Measurements from ENCODE around the gene CHST13. TPM values are rescaled to one million over a fixed set of nuclear protein-coding genes. Genes with fewer than 3 reads are reported as not detected.

The CHST13 gene
- total and polyA plus RNA-seq, 2 of the 4 experiments (the other 2 are of a cell fraction), result not detected

- in situ Hi-C loops (cut with MboI; ENCODE audit: low sequenced_read_pairs), result no loop called here
- peak overlapping the region; percentile 95 to 99 for H4K8ac ChIP-seq (ENCODE audit: low read depth in 2 of 2, low read length in 2 of 2)
- H2AK9ac ChIP-seq (replicated peaks; ENCODE audit: low read depth, low read length, poor library complexity), result peak overlapping the region; percentile 77
- intact Hi-C loops (cut with micrococcal nuclease), result loop anchor here (5.0 to 10.0 kb wide), 2 partner anchors 219 to 342 kb away; no protein-coding TSS in a partner anchor
- 10% methylated on average over 33 of the region's 66 CpGs; no CpG with 5 or more reads in 1 of the 2 experiments for WGBS, 2 experiments (ENCODE audit: extremely low coverage in 2 of 2, insufficient read length in 1 of 2)
- peaks cover 32% of the 10 kb centered on the region for H4K20me1 ChIP-seq (ENCODE audit: insufficient read depth, low read length)
- H2BK20ac ChIP-seq (ENCODE audit: low read depth, low read length), result 0 out of 2 replicates have a peak overlapping the region, but pooled peaks have one; percentile 23
- peak overlapping the region; percentile 67; the same call in 1 of the 2 replicates for H2BK120ac ChIP-seq (ENCODE audit: low read depth, low read length)
- peak overlapping the region; percentile 8 for H3K27ac ChIP-seq (ENCODE audit: insufficient read depth, low read length)
- peak overlapping the region; percentile 76 for H3K4me3 ChIP-seq (ENCODE audit: insufficient read depth, low read depth, low read length)
- DNase-seq (peak; percentile 25), ATAC-seq (ENCODE audit: low read depth) (no peak)
- peak overlapping the region; percentile 32 for H2BK5ac ChIP-seq (ENCODE audit: low read depth, low read length, poor library complexity, severe bottlenecking)
- no peak overlapping the region; the same call in 1 of the 2 replicates for H3K56ac ChIP-seq (ENCODE audit: extremely low read depth, insufficient read depth, low read length)
- ChIA-PET CTCF (interaction anchor here (0.6 kb wide), 1 partner anchor 21 kb away, joined by 3 read pairs; no protein-coding TSS in a partner anchor), POLR2A (ENCODE audit: unreplicated experiment) (no interaction called here)
- H2AFZ ChIP-seq (replicated peaks; ENCODE audit: low read length, poor library complexity), result peak overlapping the region; percentile 100
- no peaks in the 10 kb centered on the region; the same call in 1 of the 2 replicates for H3K27me3 ChIP-seq (ENCODE audit: control insufficient read depth, insufficient read depth, low read length)
- peak overlapping the region; percentile 92 for H3K4ac ChIP-seq (ENCODE audit: low read depth, low read length)
- peak overlapping the region; percentile 85 for H4K91ac ChIP-seq (ENCODE audit: insufficient read depth, low read depth, low read length)
- H3K9ac ChIP-seq (ENCODE audit: low read depth, low read length), result peak overlapping the region; percentile 46
- peaks cover 26% of the 10 kb centered on the region for H3K9me1 ChIP-seq (ENCODE audit: insufficient read depth, low read length)
- dilution Hi-C loops (cut with HindIII; ENCODE audit: low sequenced_read_pairs, unreplicated experiment), result no loop called here
- no TSS peak for BruUV-seq (replicated peaks)
- no peak overlapping the region for H2BK15ac ChIP-seq (ENCODE audit: low read depth, low read length)
- 0 out of 2 replicates have a peak overlapping the region, but pooled peaks have one; percentile 27 for H2AK5ac ChIP-seq (ENCODE audit: low read depth, low read length)
- H3K18ac ChIP-seq (ENCODE audit: low read depth, low read length), result peak overlapping the region; percentile 72
- peak overlapping the region; percentile 70 for H4K5ac ChIP-seq (ENCODE audit: low read depth, low read length)
- peak; percentile 70 for TF ChIP-seq BHLHE40 (IDR thresholded peaks at IDR 0.05; ENCODE audit: low read depth, low read length)
- no peak for TF ChIP-seq SMC3 (IDR thresholded peaks at IDR 0.05; ENCODE audit: low read depth, low read length)
- no peak for TF ChIP-seq RCOR1 (IDR thresholded peaks at IDR 0.05; ENCODE audit: insufficient replicate concordance, low read length)
- H3K9me3 ChIP-seq (ENCODE audit: control insufficient read depth, insufficient read depth, low read length), result no peaks in the 10 kb centered on the region
- peak overlapping the region; percentile 84 for H3K23ac ChIP-seq (ENCODE audit: low read depth, low read length)
- H3K14ac ChIP-seq (replicated peaks; ENCODE audit: low read depth, low read length), result peak overlapping the region; percentile 98
- H3K36me3 ChIP-seq (ENCODE audit: control insufficient read depth, insufficient read depth, low read length), result peaks cover 3% of the 10 kb centered on the region; the same call in 1 of the 2 replicates
- peaks cover 24 to 36% of the 10 kb centered on the region in 2 experiments for H3K79me1 ChIP-seq (ENCODE audit: low read depth in 1 of 2, low read length in 2 of 2)
- peaks cover 16% of the 10 kb centered on the region for H3K4me1 ChIP-seq (ENCODE audit: control insufficient read depth, insufficient read depth, low read length)
- H3K4me2 ChIP-seq (ENCODE audit: low read depth, low read length), result peak overlapping the region; percentile 78
Observed at GRCh38 chr3:126476166-126477060, 47.5 kb upstream of the CHST13 start.
